Immature natural killer cell (primary cell): ENCODE data around the gene PRND. TPM values are rescaled to one million over a fixed set of nuclear protein-coding genes. Genes with fewer than 3 reads are reported as not detected.

ENCODE experiments used
- polyA plus RNA-seq, 3 donors: library from polyadenylated mRNA; unstranded; fragments of 300-500 nt; fragmentation: Illumina TruSeq; gene quantifications; one replicate each; pipeline ENCODE4 v1.2.3, GENCODE V29; 2021

PRND gene
- polyA plus RNA-seq, 3 donors from 2014 or later = not detected

Other genes with a start within 250 kb of the PRND start
- 100 to 1,000 TPM in 2 of 3 donors, 10 to 100 TPM in 1; 82.6 to 137 (median 128) TPM for gene PRNP, start 35.5 kb upstream of the PRND start, polyA plus RNA-seq
- 10 to 100 TPM; 15.7 to 18.7 (median 16.7) TPM for gene RASSF2, start 101.7 kb downstream of the PRND start, polyA plus RNA-seq